Chondrocyte (in vitro differentiated cells): Measurements from ENCODE around the gene SPATA18. TPM values are rescaled to one million over a fixed set of nuclear protein-coding genes. Genes with fewer than 3 reads are reported as not detected.
"Not testable (repeated sequence)": the region's sequence is repeated elsewhere in the genome, so short reads cannot be mapped to it uniquely, and the experiment has no call there.

Experiments used
- DNase-seq: peaks from one replicate; pipeline ENCODE4 v3.0.0; 2021; ENCODE audit warnings: mixed read lengths, low spot score
- H3K27ac Mint-ChIP-seq: one replicate; pipeline ENCODE4 v1.8.0; 2021; ENCODE audit warnings: mild to moderate bottlenecking, moderate library complexity, mixed read lengths; ENCODE audit not compliant: unreplicated experiment
- H3K27me3 Mint-ChIP-seq: 2 replicates; pipeline ENCODE4 v1.8.0; 2021; ENCODE audit warnings: low read depth, mixed read lengths
- H3K36me3 Mint-ChIP-seq: 2 replicates; pipeline ENCODE4 v1.8.0; 2021; ENCODE audit warnings: low read depth, mixed read lengths
- H3K4me1 Mint-ChIP-seq: 2 replicates; pipeline ENCODE4 v1.8.0; 2021; ENCODE audit warnings: low read depth, mild to moderate bottlenecking, mixed read lengths
- H3K4me3 Mint-ChIP-seq: one replicate; pipeline ENCODE4 v1.8.0; 2021; ENCODE audit warnings: mild to moderate bottlenecking, moderate library complexity, mixed read lengths; ENCODE audit not compliant: unreplicated experiment
- H3K9me3 Mint-ChIP-seq: 2 replicates; pipeline ENCODE4 v1.8.0; 2021; ENCODE audit warnings: low read depth, mixed read lengths
- CTCF ChIP-seq: fragments of 200-600 bp; sonication (generic); IDR thresholded peaks from 2 replicates; pipeline ENCODE4 v1.5.0; 2021; ENCODE audit warnings: antibody characterized with exemption, mild to moderate bottlenecking, moderate library complexity
- total RNA-seq: library from RNA; stranded (reverse); gene quantifications from 3 replicates; pipeline ENCODE4 v1.2.1, GENCODE V29; 2021

The SPATA18 gene
- total RNA-seq, 1 donor from 2014 or later: 18.7 TPM

GRCh38 chr4:52126966-52127365 is 75.9 kb downstream of the SPATA18 start:
- no peak for TF ChIP-seq CTCF
- peaks cover 5% of the 10 kb centered on the region for H3K9me3 Mint-ChIP-seq
- H3K27ac Mint-ChIP-seq: peak overlapping the region; percentile 18
- H3K4me1 Mint-ChIP-seq: peaks cover 10% of the 10 kb centered on the region
- no peak for DNase-seq
- no peaks in the 10 kb centered on the region for H3K27me3 Mint-ChIP-seq
- H3K36me3 Mint-ChIP-seq: no peaks in the 10 kb centered on the region
- no peak overlapping the region for H3K4me3 Mint-ChIP-seq

GRCh38 chr4:52135171-52135570 is 84.1 kb downstream of the SPATA18 start:
- Mint-ChIP-seq H3K4me1 (no peaks in the 10 kb centered on the region), H3K4me3 (no peak overlapping the region), H3K27ac (no peak overlapping the region), H3K9me3 (peaks cover 7% of the 10 kb centered on the region), H3K36me3 (no peaks in the 10 kb centered on the region), H3K27me3 (peaks cover 6% of the 10 kb centered on the region)
- no peak for TF ChIP-seq CTCF
- no peak for DNase-seq

GRCh38 chr4:52137152-52137551 is 86.0 kb downstream of the SPATA18 start:
- not testable (repeated sequence) for H3K4me3 Mint-ChIP-seq, H3K27ac Mint-ChIP-seq, H3K36me3 Mint-ChIP-seq, DNase-seq, H3K4me1 Mint-ChIP-seq, H3K27me3 Mint-ChIP-seq
- peaks cover 17% of the 10 kb centered on the region for H3K9me3 Mint-ChIP-seq
- peak; percentile 67 for TF ChIP-seq CTCF

GRCh38 chr4:52142816-52143215 is 91.7 kb downstream of the SPATA18 start:
- DNase-seq: no peak
- no peak for TF ChIP-seq CTCF
- Mint-ChIP-seq H3K4me3 (no peak overlapping the region), H3K36me3 (peaks cover 4% of the 10 kb centered on the region), H3K27ac (no peak overlapping the region), H3K4me1 (no peaks in the 10 kb centered on the region), H3K9me3 (peaks cover 10% of the 10 kb centered on the region), H3K27me3 (peaks cover 2% of the 10 kb centered on the region)

- no peak overlapping the region for H3K4me3 Mint-ChIP-seq
- H3K9me3 Mint-ChIP-seq: peaks cover 10% of the 10 kb centered on the region
- no peak for TF ChIP-seq CTCF
- H3K4me1 Mint-ChIP-seq: no peaks in the 10 kb centered on the region
- H3K27ac Mint-ChIP-seq: no peak overlapping the region
- H3K36me3 Mint-ChIP-seq: peaks cover 4% of the 10 kb centered on the region
- no peak for DNase-seq
- peaks cover 2% of the 10 kb centered on the region for H3K27me3 Mint-ChIP-seq
Observed at GRCh38 chr4:52143815-52144214, 92.7 kb downstream of the SPATA18 start.
